Fibroblast of peridontal ligament (primary cell): ENCODE data around the gene REXO5.
"Not testable (repeated sequence)": the region's sequence is repeated elsewhere in the genome, so short reads cannot be mapped to it uniquely, and the experiment has no call there.

ENCODE experiments used
- DNase-seq: peaks from one replicate; pipeline ENCODE4 v3.0.0-alpha.2; 2010; ENCODE audit errors: extremely low read depth

Gene REXO5

GRCh38 chr16:20850981-20851380, 44.7 kb downstream of the REXO5 start:
- DNase-seq, result no peak

DNA sequence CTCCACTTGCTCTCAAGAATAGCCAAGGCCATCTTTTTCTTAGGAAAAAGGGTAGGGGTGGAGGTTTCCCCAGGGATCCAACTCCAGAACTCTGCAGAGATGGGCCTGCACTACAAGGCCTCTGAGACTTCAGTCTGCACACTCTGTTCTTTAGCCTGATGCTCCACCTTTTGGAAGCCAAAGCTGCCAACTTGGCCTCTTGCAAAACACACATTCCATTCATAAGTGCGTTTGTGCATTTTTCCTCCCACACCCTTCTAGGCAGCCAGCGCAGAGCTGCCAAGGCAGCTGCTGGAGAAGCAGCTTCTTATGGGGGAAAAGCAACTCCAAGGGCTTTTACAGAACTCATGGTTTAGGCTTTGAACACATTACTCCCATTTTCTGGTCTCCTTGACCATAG, 45.3 kb downstream of the REXO5 start:
- peak; percentile 97 for DNase-seq

GRCh38 chr16:20853143-20853542, 46.8 kb downstream of the REXO5 start:
- DNase-seq, result no peak

DNA sequence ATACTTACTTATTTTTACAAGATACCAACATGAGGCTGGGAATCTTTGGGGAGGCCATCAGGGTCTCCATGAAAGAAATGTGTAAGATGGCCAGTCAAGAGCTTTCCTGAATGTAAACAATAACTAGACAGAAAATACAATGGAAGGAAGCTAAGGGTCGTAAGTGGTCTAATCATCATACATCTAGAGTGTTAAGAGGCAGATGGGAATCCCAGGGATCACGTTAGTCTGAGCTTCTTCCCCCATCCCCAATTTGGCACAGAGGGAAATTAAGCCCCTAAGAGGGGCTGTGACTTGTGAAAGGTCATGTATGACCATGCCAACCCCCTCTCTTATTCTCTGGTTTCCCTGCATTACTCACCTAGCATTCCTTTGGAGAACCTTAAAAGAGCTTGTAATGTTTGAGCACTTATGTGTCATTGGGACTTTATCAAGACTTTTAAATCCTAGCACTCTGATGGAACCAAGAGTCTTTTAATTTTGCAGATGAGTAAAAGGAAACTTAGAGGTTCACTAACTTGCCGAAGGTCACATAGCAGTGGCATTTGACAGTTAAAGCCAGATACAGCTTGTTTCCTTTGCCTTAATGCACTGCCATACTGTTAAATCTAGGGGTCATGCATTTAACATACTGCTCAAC, 47.8 kb downstream of the REXO5 start:
- no peak for DNase-seq

GRCh38 chr16:20854963-20855362, 48.6 kb downstream of the REXO5 start:
- DNase-seq, result no peak

- no peak for DNase-seq
Measured at GRCh38 chr16:20857281-20857680, 51.0 kb downstream of the REXO5 start.

DNA sequence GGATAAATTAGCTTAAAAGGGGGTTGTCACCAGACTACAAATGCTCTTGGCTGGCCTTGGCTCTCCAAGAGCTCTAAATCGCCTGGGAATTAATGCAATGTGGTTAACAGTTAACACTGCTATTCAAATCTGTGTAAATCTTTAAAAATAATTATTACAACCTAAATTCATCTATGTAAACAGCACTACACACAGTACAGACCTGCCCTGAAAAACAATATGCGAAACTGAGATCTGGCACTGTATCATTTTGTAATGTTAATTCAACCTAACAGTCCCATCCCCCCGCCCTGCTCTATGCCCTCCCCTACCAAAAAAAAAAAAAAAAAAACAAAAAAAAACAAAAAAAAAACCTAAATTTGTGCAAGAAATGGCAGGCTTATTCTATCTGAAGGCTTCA, 52.9 kb downstream of the REXO5 start:
- DNase-seq, result no peak

- no peak for DNase-seq
Measured at GRCh38 chr16:20859699-20860098, 53.4 kb downstream of the REXO5 start.

GRCh38 chr16:20860361-20860760, 54.0 kb downstream of the REXO5 start:
- no peak for DNase-seq

DNA sequence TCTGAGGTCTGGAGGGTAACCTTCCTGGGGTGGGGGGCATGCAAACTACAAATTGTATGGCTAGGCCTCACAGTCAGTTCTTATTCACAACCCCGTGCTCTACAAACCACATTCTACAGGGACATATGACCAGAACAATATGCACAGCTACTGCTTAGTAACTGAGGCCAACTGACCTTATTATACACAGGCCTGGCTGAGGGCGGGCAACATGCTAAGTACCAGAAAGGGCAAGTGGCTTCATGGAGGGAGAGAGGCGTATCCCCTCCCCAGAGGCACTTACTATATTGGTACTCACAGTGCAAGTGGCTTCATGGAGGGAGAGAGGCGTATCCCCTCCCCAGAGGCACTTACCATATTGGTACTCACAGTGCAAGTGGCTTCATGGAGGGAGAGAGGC, 54.7 kb downstream of the REXO5 start:
- not testable (repeated sequence) for DNase-seq

DNA sequence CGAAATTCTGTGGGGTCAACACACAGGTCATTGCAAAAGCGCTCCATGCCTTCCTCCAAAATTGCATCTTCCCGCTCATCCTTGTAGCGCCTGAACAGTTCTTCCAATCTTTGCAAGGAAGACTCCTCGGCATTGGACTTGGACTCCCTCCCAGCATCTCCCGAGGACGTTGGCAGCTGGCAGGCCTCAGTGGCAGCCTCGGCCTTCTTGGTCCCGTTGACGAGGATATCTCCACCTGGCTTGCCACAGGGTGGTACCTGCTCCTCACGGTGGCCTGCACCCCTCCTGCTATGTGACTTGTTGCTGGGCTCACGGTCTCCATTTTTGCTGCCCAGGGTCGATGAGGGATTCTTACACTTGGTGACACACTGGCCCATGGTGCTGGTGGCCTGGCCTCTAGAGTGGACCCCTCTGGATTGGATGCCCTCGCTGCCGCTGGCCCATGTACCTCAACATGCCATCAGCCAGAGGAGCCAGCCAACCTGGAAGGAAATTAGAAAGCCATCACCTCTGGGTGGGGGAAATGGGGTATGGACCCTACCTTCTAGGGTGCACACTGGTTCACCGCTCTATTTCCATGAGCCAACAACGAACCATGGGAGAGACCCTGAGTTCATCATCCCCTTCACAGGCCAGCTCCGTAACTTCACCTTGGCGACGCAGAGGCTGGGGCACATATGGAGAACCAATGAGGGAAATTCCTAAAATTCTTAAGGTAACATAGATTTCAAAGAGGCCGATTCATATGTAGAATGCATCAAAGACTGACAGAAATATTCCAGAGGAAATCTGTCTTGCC, 56.0 kb downstream of the REXO5 start:
- no peak for DNase-seq

GRCh38 chr16:20864376-20864775, 58.0 kb downstream of the REXO5 start:
- DNase-seq, result not testable (repeated sequence)

DNA sequence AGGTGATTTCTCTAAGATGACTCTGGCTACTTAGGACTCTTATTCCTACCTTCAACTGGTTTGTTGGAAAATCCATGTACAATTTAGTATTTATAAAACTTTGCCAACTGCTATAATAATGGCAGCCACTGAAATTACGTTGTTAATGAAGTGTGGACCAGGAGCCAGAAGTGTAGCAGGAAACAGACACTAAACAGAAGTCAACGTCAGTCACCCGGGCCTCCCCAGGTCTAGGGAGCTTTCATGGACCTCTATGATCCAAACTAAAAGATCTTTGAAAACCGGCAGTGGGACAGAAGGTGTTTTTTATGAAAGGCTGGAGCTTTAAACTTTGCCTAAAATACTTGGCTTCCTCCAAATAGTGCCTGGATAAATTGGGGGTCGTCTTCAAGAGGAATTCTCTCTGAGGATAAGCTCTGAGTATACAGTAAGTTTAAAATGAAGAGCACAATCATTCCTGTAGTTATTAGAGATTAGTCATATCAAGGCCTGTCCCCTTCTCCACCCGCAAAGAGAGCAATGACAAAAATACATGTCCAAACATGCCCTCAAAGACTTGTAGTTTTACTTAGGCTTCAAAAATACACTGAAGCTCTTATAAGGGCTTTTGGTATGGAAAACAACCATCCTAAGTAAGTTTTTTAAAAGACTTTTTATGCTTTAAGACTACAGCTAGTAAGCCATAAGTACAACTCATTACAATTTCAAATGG, 59.2 kb downstream of the REXO5 start:
- no peak for DNase-seq

GRCh38 chr16:20866145-20866772, 59.9 kb downstream of the REXO5 start:
- DNase-seq, result peak; percentile 87

DNA sequence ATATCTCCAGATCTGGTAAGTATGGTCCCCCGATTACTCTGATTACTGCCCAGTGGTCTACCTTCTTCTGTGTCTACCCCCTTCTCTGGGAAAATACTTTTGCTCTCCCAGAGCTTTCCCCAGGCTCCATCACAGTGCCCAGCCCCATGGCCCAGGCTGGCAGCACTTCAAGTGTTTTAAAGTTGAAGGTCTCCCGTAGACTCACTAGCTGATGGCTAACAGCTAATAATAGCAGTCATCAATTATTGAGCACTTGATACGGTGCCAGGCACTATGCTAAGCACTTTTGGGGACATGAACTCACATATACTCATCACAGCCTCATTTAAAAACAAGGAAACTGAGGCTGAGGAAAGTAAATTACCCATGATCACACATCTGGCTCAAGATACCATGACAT, 60.5 kb downstream of the REXO5 start:
- DNase-seq, result no peak

- DNase-seq, result peak; percentile 55
Measured at GRCh38 chr16:20867585-20867984, 61.3 kb downstream of the REXO5 start.

DNA sequence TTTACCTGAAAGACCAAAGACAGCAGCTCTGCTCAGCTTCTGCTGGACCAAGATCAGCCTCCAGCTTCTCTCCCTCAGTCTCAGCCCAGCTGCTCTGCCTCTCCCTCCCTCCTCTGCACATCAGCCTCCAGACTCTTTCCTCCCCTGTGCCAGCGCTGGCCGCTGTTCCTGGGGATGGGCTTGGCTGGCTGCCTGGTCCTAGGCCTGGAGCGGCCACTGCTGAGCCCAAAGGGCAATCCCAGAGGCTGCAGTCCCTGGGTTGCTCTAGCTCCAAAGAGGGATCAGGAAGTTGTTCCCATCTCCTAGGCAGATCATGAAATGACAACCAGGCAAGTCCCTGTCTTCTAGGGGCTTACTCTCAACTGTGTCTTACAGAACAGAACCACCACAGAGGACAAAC, 62.6 kb downstream of the REXO5 start:
- peak; percentile 71 for DNase-seq

GRCh38 chr16:20870122-20870820, 63.9 kb downstream of the REXO5 start:
- no peak for DNase-seq

DNA sequence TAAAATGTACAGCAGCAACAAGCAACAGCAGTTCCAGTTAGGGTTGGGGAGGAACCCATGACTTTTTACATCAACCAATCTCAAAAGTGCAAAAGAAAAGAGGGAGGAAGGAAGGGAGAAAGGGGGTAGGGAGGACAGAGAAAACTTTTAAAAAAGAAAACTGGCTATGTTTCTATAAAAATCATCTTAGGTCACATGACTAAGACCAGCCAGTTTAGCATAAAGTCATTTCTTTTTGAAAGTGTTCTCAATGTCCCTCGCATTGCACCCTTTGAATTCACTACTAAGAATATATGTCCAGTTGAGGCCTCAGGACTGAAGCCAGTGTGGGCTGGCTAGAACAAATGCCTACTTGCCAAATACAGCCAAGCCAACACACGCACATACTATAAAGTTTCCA, 64.9 kb downstream of the REXO5 start:
- DNase-seq, result peak; percentile 44

DNA sequence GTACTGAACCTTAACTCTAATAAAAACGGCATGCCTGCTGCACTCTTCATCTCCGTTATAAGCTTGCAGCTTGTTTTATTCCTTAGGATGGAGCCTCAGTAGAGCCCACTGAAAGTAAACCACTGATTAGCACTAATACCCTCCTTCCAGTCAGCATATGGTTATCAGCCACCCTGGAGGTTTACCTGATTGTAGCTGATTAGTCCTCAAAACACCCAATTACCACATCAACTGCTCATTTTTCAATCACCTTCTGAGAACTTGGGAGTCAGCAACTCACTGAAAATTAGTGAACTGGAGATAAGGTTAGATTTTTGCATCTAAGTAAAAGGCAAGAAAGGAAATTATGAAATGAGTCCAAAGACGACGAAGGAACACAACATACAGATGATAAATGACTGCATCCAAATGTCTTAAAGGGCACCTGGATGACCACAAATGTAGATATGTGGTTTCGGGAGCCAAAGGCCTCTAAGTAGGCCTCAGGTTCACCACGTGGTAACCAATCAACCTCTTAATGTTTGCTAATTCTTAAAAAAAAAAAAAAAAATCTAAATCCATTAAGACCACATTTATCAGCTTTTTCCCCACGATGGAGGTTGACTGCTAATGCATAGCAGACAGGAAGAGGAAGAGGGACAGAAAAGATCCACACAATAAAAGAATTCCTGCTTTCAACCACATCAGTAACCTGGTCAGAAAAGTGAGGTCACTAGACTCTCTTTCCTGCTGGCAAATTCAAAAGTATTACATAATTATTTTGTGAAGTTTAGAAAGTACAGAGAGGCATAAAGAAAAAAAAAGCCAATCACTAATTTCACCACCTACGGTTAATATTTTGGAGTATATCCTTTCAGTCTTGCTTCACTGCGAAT, 65.9 kb downstream of the REXO5 start:
- DNase-seq, result no peak

GRCh38 chr16:20873331-20873730, 67.0 kb downstream of the REXO5 start:
- DNase-seq, result no peak
